ENCODE results near the gene TUFT1.

DNA sequence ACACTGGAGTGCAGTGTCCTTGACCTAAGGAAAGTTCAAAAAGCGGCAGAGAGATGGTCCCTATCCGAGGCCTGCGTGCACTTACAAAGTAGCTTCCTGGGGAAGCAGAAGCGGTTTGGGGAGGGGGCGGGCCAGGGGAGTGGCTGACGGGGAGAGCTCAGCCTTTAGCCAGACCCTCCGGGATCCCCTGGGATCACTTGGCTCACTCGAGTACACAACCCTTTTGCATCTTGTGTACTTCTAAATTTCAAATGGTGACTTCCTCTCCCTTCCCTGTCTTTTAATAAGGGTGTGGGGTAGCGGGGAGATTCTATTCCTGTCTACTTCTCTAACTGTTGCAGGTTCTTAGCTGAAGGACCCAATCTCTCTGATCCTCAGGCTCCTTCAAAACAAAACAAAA, 53.6 kb downstream of the TUFT1 start:
- TF ChIP-seq, protein P1, sequence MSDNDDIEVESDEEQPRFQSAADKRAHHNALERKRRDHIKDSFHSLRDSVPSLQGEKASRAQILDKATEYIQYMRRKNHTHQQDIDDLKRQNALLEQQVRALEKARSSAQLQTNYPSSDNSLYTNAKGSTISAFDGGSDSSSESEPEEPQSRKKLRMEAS (IDR thresholded peaks at IDR 0.05; ENCODE audit: low read depth, low read length) = no peak
- TF ChIP-seq, protein P2, sequence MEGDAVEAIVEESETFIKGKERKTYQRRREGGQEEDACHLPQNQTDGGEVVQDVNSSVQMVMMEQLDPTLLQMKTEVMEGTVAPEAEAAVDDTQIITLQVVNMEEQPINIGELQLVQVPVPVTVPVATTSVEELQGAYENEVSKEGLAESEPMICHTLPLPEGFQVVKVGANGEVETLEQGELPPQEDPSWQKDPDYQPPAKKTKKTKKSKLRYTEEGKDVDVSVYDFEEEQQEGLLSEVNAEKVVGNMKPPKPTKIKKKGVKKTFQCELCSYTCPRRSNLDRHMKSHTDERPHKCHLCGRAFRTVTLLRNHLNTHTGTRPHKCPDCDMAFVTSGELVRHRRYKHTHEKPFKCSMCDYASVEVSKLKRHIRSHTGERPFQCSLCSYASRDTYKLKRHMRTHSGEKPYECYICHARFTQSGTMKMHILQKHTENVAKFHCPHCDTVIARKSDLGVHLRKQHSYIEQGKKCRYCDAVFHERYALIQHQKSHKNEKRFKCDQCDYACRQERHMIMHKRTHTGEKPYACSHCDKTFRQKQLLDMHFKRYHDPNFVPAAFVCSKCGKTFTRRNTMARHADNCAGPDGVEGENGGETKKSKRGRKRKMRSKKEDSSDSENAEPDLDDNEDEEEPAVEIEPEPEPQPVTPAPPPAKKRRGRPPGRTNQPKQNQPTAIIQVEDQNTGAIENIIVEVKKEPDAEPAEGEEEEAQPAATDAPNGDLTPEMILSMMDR (IDR thresholded peaks at IDR 0.05; ENCODE audit: low read depth, low read length) = no peak
- no peak for TF ChIP-seq POLR2A (IDR thresholded peaks at IDR 0.05; ENCODE audit: extremely low read depth, insufficient read length)
